HepG2 (cell line): ENCODE measurements around the gene DUSP16. TPM values are rescaled to one million over a fixed set of nuclear protein-coding genes. Genes with fewer than 3 reads are reported as not detected.
A peak's percentile ranks its signal among the peaks of the same experiment; 100 is the strongest.

Experiments
- ATAC-seq: fragments of 200-7000 bp; cut with Tn5 transposase; 3 replicates; pipeline ENCODE4 v1.9.1; 2020; ENCODE audit warnings: mild to moderate bottlenecking, moderate library complexity
- BruUV-seq: library from RNA; stranded (reverse); fragments of 400-500 nt; replicated peaks from 2 replicates; lab custom pipeline; 2021; lab: Mats Ljungman, UMichigan
- CTCF ChIA-PET: fragments of 300-600 bp; formaldehyde crosslinking; extraction: SDS; loops from one replicate; lab custom pipeline; 2021; ENCODE audit warnings: low total read pairs, inconsistent platforms, low intra/inter-chr PET ratio; lab: Yijun Ruan, JAX
- POLR2A ChIA-PET: fragments of 350-600 bp; sonication (Branson Sonifier 250); formaldehyde crosslinking; loops from one replicate; lab custom pipeline; 2020; ENCODE audit warnings: antibody characterized with exemption, inconsistent platforms; lab: Yijun Ruan, JAX
- DNase-seq: peaks from one replicate; pipeline ENCODE4 v3.0.0-alpha.2; 2015; ENCODE audit warnings: low spot score
- FAIRE-seq: peaks from 3 replicates; lab custom pipeline; 2011; peaks lifted over from hg19 to GRCh38; lab: Jason Lieb, UNC
- H2AFZ ChIP-seq: one replicate; pipeline ENCODE4 v1.6.1; 2011; ENCODE audit warnings: low read length, inconsistent platforms
- H3K27ac ChIP-seq: fragments of 300-600 bp; 3 replicates; pipeline ENCODE4 v1.8.0; 2011; ENCODE audit warnings: mixed run types, mild to moderate bottlenecking, mixed read lengths, low read length, inconsistent platforms; ENCODE audit not compliant: insufficient read depth; ENCODE audit errors: extremely low read length
- H3K27me3 ChIP-seq, 2 experiments: fragments of 200-600 bp in 1 of 2; 2 replicates in 1 of 2; 3 replicates in 1 of 2; pipeline versions ENCODE4 v1.6.0 to v1.8.0; 2011; ENCODE audit warnings: low read length in 2 of 2, mild to moderate bottlenecking in 2 of 2, moderate library complexity in 2 of 2, inconsistent platforms in 1 of 2; ENCODE audit not compliant: insufficient read depth in 2 of 2, control insufficient read depth in 1 of 2
- H3K36me3 ChIP-seq, 2 experiments: fragments of 200-600 bp in 1 of 2; replicated peaks in 1 of 2; 2 replicates in 1 of 2; 3 replicates in 1 of 2; pipeline versions ENCODE4 v1.5.1 to v1.8.0; 2011; ENCODE audit warnings: low read length in 2 of 2, inconsistent platforms in 1 of 2; ENCODE audit not compliant: insufficient read depth in 2 of 2, control insufficient read depth in 1 of 2
- H3K4me1 ChIP-seq: 2 replicates; pipeline ENCODE4 v1.5.1; 2012; ENCODE audit warnings: low read length, inconsistent platforms; ENCODE audit not compliant: insufficient read depth
- H3K4me2 ChIP-seq: 2 replicates; pipeline ENCODE4 v1.6.0; 2011; ENCODE audit warnings: low read depth, low read length, inconsistent platforms
- H3K4me3 ChIP-seq, 3 experiments: fragments of 200-600 bp in 1 of 3; sonication (generic), shearing (Covaris generic) in 1 of 3; replicated peaks in 1 of 3; 2 replicates each; pipeline ENCODE4 v1.5.1; 2011 to 2016; ENCODE audit warnings: low read length in 3 of 3, inconsistent platforms in 2 of 3, low read depth in 2 of 3, mild to moderate bottlenecking in 2 of 3, control low read depth in 1 of 3, mixed read lengths in 1 of 3; ENCODE audit not compliant: insufficient read depth in 1 of 3
- H3K79me2 ChIP-seq: one replicate; pipeline ENCODE4 v1.6.1; 2011; ENCODE audit warnings: low read length, inconsistent platforms; ENCODE audit not compliant: insufficient read depth
- H3K9ac ChIP-seq: 2 replicates; pipeline ENCODE4 v1.6.0; 2011; ENCODE audit warnings: mild to moderate bottlenecking, low read depth, low read length, inconsistent platforms; ENCODE audit not compliant: insufficient read depth
- H3K9me3 ChIP-seq: 2 replicates; pipeline ENCODE4 v1.5.1; 2012; ENCODE audit warnings: mild to moderate bottlenecking, low read length
- H4K20me1 ChIP-seq: 2 replicates; pipeline ENCODE4 v1.6.0; 2011; ENCODE audit warnings: inconsistent platforms, mild to moderate bottlenecking, low read length, moderate library complexity; ENCODE audit not compliant: insufficient read depth
- AKAP8 ChIP-seq: sonication (generic); formaldehyde crosslinking; IDR thresholded peaks from 2 replicates; pipeline ENCODE4 v1.5.1; 2020; ENCODE audit warnings: mild to moderate bottlenecking, missing genetic modification reagents
- KLF15 ChIP-seq: sonication (generic); formaldehyde crosslinking; IDR thresholded peaks from 2 replicates; pipeline ENCODE4 v1.8.1; 2023; ENCODE audit warnings: borderline replicate concordance, mild to moderate bottlenecking, inconsistent platforms, missing genetic modification reagents, mixed read lengths
- MAFK ChIP-seq, 2 experiments: IDR thresholded peaks in 1 of 2; conservative IDR thresholded peaks in 1 of 2; 2 replicates each; pipeline ENCODE4 v1.6.1; 2011; ENCODE audit warnings: improper control_type of control experiment in 2 of 2, low read length in 2 of 2
- PAF1 ChIP-seq: IDR thresholded peaks from 2 replicates; pipeline ENCODE4 v1.6.1; 2016; ENCODE audit warnings: missing genetic modification reagents, missing compliant biosample characterization
- ZBTB14 ChIP-seq: sonication (generic); formaldehyde crosslinking; IDR thresholded peaks from 2 replicates; pipeline ENCODE4 v1.4.0; 2020; ENCODE audit warnings: missing genetic modification reagents
- ZNF101 ChIP-seq: sonication (generic); formaldehyde crosslinking; IDR thresholded peaks from 2 replicates; pipeline ENCODE4 v1.4.0; 2020; ENCODE audit warnings: mild to moderate bottlenecking, low read depth, missing genetic modification reagents, borderline replicate concordance
- ZNF160 ChIP-seq: sonication (generic); formaldehyde crosslinking; IDR thresholded peaks from 2 replicates; pipeline ENCODE4 v1.8.0; 2022; ENCODE audit warnings: mild to moderate bottlenecking, inconsistent platforms, missing genetic modification reagents
- ZNF776 ChIP-seq: sonication (generic); formaldehyde crosslinking; IDR thresholded peaks from 2 replicates; pipeline ENCODE4 v1.4.0; 2020; ENCODE audit warnings: mild to moderate bottlenecking, missing genetic modification reagents
- WGBS: methylation state at CpG from one replicate; pipeline ENCODE4 v1.1.6; 2017; ENCODE audit warnings: low lambda C conversion rate; 5-methylcytosine and 5-hydroxymethylcytosine counted together
- in situ Hi-C: cut with HindIII; loops from 2 replicates; pipeline ENCODE4 v1.10.0; 2017; ENCODE audit warnings: low pct_unique_long_range_greater_than_20kb; ENCODE audit not compliant: extremely low pct_ligation_motif_present
- intact Hi-C: fragments of 100-400 bp; cut with micrococcal nuclease; formaldehyde crosslinking; loops from one replicate; pipeline ENCODE4 v1.10.0; 2022; ENCODE audit not compliant: unreplicated experiment
- polyA plus RNA-seq, 8 experiments: library from polyadenylated mRNA; depleted of rRNA in 3 of 8; stranded (reverse) in 7 of 8; unstranded in 1 of 8; fragments of >200 nt; fragmentation: Illumina TruSeq in 4 of 8; extraction: Trizol in 4 of 8; gene quantifications; 2 replicates each; pipeline versions ENCODE4 v1.2.1 to v1.2.3, GENCODE V29; 2011 to 2016; ENCODE audit warnings: low read depth in 4 of 8, missing spikeins in 1 of 8, mixed read lengths in 1 of 8; ENCODE audit not compliant: insufficient read depth in 1 of 8
- total RNA-seq, 5 experiments: library from RNA; depleted of rRNA; stranded (reverse); fragments of >200 nt; fragmentation: Illumina TruSeq; extraction: Trizol; gene quantifications; 2 replicates each; pipeline ENCODE4 v1.2.3, GENCODE V29; 2016; ENCODE audit warnings: low read depth in 1 of 5

DUSP16 gene
- total and polyA plus RNA-seq, 2 of the 13 experiments (the other 11 are each of a cell fraction or from before 2014, with no cell fraction given) = 45.7 to 46.6 TPM

- H3K79me2 ChIP-seq = no peaks in the 10 kb centered on the region
- POLR2A ChIA-PET = interaction anchor here (1.0 kb wide), 2 partner anchors 72 to 86 kb away, joined by 3 to 4 read pairs; no protein-coding TSS in a partner anchor
- no peak overlapping the region for H2AFZ ChIP-seq
- no peak overlapping the region for H3K4me2 ChIP-seq
- no peaks in the 10 kb centered on the region for H3K9me3 ChIP-seq
- H3K27ac ChIP-seq = no peak overlapping the region
- peaks cover 0 to 15% of the 10 kb centered on the region in 2 experiments; a peak in 4 of 5 replicates for H3K36me3 ChIP-seq
- no peak for TF ChIP-seq ZNF160 (CRISPR knock-in tag)
- TF ChIP-seq ZNF101 (CRISPR knock-in tag) = no peak
- TF ChIP-seq MAFK (conservative IDR thresholded peaks at IDR 0.05 in 1 of 2, IDR thresholded peaks at IDR 0.05 in 1 of 2; ENCODE audit: low read length in 2 of 2) = peak in 1 of 2 experiments; percentile 31; a peak in 1 of 4 replicates
- no peak for TF ChIP-seq PAF1 (CRISPR knock-in tag)
- no peaks in the 10 kb centered on the region for H4K20me1 ChIP-seq
- no peak for FAIRE-seq
- WGBS = 92% methylated on average over 7 of the region's 7 CpGs
- CTCF ChIA-PET = no interaction called here
- no peak overlapping the region for H3K4me3 ChIP-seq
- no peak for ATAC-seq
- H3K4me1 ChIP-seq = no peaks in the 10 kb centered on the region
- BruUV-seq = no TSS peak
- H3K27me3 ChIP-seq = no peaks in the 10 kb centered on the region
- no peak for DNase-seq
- no peak overlapping the region for H3K9ac ChIP-seq
- in situ Hi-C loops (no loop called here), intact Hi-C loops (no loop called here)
Measured at GRCh38 chr12:12470751-12471306, 91.8 kb downstream of the DUSP16 start.

GRCh38 chr12:12469386-12469785 is 93.3 kb downstream of the DUSP16 start:
- BruUV-seq = no TSS peak
- intact Hi-C loops = no loop called here
- POLR2A ChIA-PET = no interaction called here
- TF ChIP-seq KLF15 (CRISPR knock-in tag) (no peak), ZNF776 (CRISPR knock-in tag) (no peak), AKAP8 (CRISPR knock-in tag) (no peak), ZBTB14 (CRISPR knock-in tag) (no peak)

More at GRCh38 chr12:12469386-12469785, 93.3 kb downstream of the DUSP16 start:
- H3K27me3 ChIP-seq = no peaks in the 10 kb centered on the region
- no peak for DNase-seq
- H3K4me2 ChIP-seq = no peak overlapping the region
- H3K27ac ChIP-seq = no peak overlapping the region
- FAIRE-seq = no peak
- no peak overlapping the region for H2AFZ ChIP-seq
- CTCF ChIA-PET = no interaction called here
- no peak overlapping the region for H3K4me3 ChIP-seq
- no peaks in the 10 kb centered on the region for H3K79me2 ChIP-seq
- peaks cover 2% of the 10 kb centered on the region in 2 experiments; a peak in 4 of 5 replicates for H3K36me3 ChIP-seq
- H3K4me1 ChIP-seq = no peaks in the 10 kb centered on the region
- no peaks in the 10 kb centered on the region for H4K20me1 ChIP-seq
- no peak for ATAC-seq
- no peak overlapping the region for H3K9ac ChIP-seq
- 88% methylated on average over 7 of the region's 7 CpGs for WGBS
- in situ Hi-C loops = no loop called here
- no peaks in the 10 kb centered on the region for H3K9me3 ChIP-seq
